ENCODE results near the gene SPHK1. TPM values are rescaled to one million over a fixed set of nuclear protein-coding genes. Genes with fewer than 3 reads are reported as not detected.

Gene SPHK1
- total RNA-seq, 2 donors from 2014 or later = 12.2 to 46.5 TPM

DNA sequence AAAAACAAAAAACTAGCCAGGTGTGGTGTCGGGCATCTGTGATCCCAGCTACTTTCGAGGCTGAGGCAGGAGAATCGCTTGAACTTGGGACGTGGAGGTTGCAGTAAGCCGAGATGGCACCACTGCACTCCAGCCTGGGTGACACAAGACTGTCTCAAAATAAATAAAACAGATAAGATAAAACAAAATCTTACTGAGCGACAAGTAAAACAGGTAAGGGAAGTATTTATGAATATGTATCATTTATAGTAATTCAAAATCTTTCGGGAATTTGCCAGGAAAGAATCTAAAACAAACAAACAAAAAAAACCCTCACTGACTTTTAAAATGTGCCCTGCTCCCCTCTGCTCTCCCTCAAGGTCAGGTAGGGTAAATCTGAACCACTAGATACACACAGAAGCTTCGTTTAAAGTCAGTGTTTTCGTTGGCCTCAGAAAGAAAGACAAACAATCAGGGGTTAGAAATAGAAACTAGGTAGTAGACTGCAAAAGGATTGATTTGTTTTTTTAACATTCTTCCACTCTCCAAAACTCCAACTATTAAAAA is 32.8 kb upstream of the SPHK1 start:
- no peak overlapping the region for H3K4me3 ChIP-seq
- 28 to 38% methylated on average over 9 of the region's 9 CpGs for WGBS, 2 donors
- intact Hi-C loops (cut with DNase I) = no loop called here
- no peaks in the 10 kb centered on the region for H3K9me3 ChIP-seq
- H3K36me3 ChIP-seq (replicated peaks in 1 of 2; ENCODE audit: insufficient read depth in 1 of 2, low read depth in 2 of 2) = peaks cover 0 to 3% of the 10 kb centered on the region in 2 donors
- TF ChIP-seq, protein P1, sequence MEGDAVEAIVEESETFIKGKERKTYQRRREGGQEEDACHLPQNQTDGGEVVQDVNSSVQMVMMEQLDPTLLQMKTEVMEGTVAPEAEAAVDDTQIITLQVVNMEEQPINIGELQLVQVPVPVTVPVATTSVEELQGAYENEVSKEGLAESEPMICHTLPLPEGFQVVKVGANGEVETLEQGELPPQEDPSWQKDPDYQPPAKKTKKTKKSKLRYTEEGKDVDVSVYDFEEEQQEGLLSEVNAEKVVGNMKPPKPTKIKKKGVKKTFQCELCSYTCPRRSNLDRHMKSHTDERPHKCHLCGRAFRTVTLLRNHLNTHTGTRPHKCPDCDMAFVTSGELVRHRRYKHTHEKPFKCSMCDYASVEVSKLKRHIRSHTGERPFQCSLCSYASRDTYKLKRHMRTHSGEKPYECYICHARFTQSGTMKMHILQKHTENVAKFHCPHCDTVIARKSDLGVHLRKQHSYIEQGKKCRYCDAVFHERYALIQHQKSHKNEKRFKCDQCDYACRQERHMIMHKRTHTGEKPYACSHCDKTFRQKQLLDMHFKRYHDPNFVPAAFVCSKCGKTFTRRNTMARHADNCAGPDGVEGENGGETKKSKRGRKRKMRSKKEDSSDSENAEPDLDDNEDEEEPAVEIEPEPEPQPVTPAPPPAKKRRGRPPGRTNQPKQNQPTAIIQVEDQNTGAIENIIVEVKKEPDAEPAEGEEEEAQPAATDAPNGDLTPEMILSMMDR (IDR thresholded peaks at IDR 0.05) = no peak
- TF ChIP-seq POLR2A (IDR thresholded peaks at IDR 0.05) = no peak
- DNase-seq (no peak), ATAC-seq (no peak)
- H3K27ac ChIP-seq = peak overlapping the region in 3 of 4 donors; percentile 13 to 66 (median 22)
- no peaks in the 10 kb centered on the region for H3K27me3 ChIP-seq
- peaks cover 19% of the 10 kb centered on the region for H3K4me1 ChIP-seq

GRCh38 chr17:76353004-76353598 is 31.3 kb upstream of the SPHK1 start:
- no peak for TF ChIP-seq POLR2A (IDR thresholded peaks at IDR 0.05)
- TF ChIP-seq, protein P1 (IDR thresholded peaks at IDR 0.05) = no peak
- Histone ChIP-seq H3K36me3 (replicated peaks in 1 of 2; ENCODE audit: insufficient read depth in 1 of 2, low read depth in 2 of 2) (no peaks in the 10 kb centered on the region), H3K9me3 (no peaks in the 10 kb centered on the region), H3K4me3 (peak overlapping the region; percentile 95 to 99), H3K27me3 (no peaks in the 10 kb centered on the region), H3K27ac (peak overlapping the region; percentile 53 to 94 (median 88)), H3K4me1 (peaks cover 19% of the 10 kb centered on the region)
- ATAC-seq (peak; percentile 22), DNase-seq (peak; percentile 36 to 53 (median 42))
- intact Hi-C loops (cut with DNase I) = no loop called here
- 0 to 5% methylated on average over 4 to 40 of the region's 51 CpGs for WGBS, 2 donors

GRCh38 chr17:76353599-76354316 is 30.7 kb upstream of the SPHK1 start, which contains the start of gene PRPSAP1:
Gene PRPSAP1, minus strand, starts transcription at chr17:76353916. Its CDS starts 213 bp downstream, at chr17:76353703.
- Histone ChIP-seq H3K36me3 (replicated peaks in 1 of 2; ENCODE audit: insufficient read depth in 1 of 2, low read depth in 2 of 2) (no peaks in the 10 kb centered on the region), H3K27me3 (no peaks in the 10 kb centered on the region), H3K4me3 (peak within 1 kb of the TSS; percentile 95 to 99), H3K4me1 (peaks cover 19% of the 10 kb centered on the region), H3K27ac (peak within 1 kb of the TSS; percentile 53 to 94 (median 88)), H3K9me3 (no peaks in the 10 kb centered on the region)
- intact Hi-C loops (cut with DNase I) = no loop called here
- DNase-seq (peak; percentile 89 to 93 (median 91)), ATAC-seq (peak; percentile 95)
- TF ChIP-seq, protein P1 (IDR thresholded peaks at IDR 0.05) = peak in 6 of 7 experiments; percentile 26 to 60 (median 52)
- TF ChIP-seq POLR2A (IDR thresholded peaks at IDR 0.05) = peak; percentile 91 to 95 (median 94)
- WGBS, 2 donors = 0% methylated on average over 3 to 60 of the region's 75 CpGs

DNA sequence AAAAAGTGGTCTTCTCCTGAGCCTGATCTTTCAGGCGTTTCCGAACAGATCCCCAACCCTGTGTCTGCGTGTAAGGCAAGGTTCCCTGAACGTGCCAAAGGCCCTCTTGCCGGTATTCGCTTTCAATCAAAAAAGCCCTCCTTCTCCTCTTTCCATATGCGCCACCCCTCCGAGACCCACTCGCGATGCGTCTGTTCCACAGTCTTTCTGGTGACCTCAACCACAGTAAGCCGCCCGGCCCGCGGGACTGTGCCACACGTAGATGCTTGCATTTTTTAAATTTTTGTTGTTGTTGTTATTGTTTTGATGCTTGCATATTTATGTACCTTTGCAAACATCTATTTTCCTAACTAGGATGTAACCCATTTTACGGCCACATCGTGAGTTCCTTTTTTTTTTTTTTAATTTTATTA is 30.1 kb upstream of the SPHK1 start:
- DNase-seq (peak in 1 of 4 donors; percentile 12), ATAC-seq (no peak)
- Histone ChIP-seq H3K36me3 (replicated peaks in 1 of 2; ENCODE audit: insufficient read depth in 1 of 2, low read depth in 2 of 2) (no peaks in the 10 kb centered on the region), H3K4me3 (peak overlapping the region; percentile 95 to 99), H3K27me3 (no peaks in the 10 kb centered on the region), H3K4me1 (peaks cover 19% of the 10 kb centered on the region), H3K9me3 (no peaks in the 10 kb centered on the region), H3K27ac (peak overlapping the region; percentile 53 to 94 (median 88))
- 0 to 1% methylated on average over 18 of the region's 18 CpGs for WGBS, 2 donors
- TF ChIP-seq POLR2A (IDR thresholded peaks at IDR 0.05) = no peak
- TF ChIP-seq, protein P1 (IDR thresholded peaks at IDR 0.05) = no peak
- intact Hi-C loops (cut with DNase I) = no loop called here

All from body of pancreas (tissue), 4 donors.